ENCODE data around the gene PHKB.

The PHKB gene

GRCh38 chr16:47638175-47638574, 177.0 kb downstream of the PHKB start:
- in situ Hi-C loops (cut with MboI; ENCODE audit: low sequenced_read_pairs, unreplicated experiment) = no loop called here
- TF ChIP-seq CTCF (IDR thresholded peaks at IDR 0.05; ENCODE audit: borderline replicate concordance, control extremely low read depth, extremely low read depth, insufficient read depth, missing control alignments) = no peak
- no peak for DNase-seq (ENCODE audit: low spot score)

GRCh38 chr16:47640661-47641060, 179.5 kb downstream of the PHKB start:
- no peak for DNase-seq (ENCODE audit: low spot score)
- in situ Hi-C loops (cut with MboI; ENCODE audit: low sequenced_read_pairs, unreplicated experiment) = no loop called here
- TF ChIP-seq CTCF (IDR thresholded peaks at IDR 0.05; ENCODE audit: borderline replicate concordance, control extremely low read depth, extremely low read depth, insufficient read depth, missing control alignments) = no peak

GRCh38 chr16:47643323-47644000, 182.3 kb downstream of the PHKB start:
- TF ChIP-seq CTCF (IDR thresholded peaks at IDR 0.05; ENCODE audit: borderline replicate concordance, control extremely low read depth, extremely low read depth, insufficient read depth, missing control alignments) = no peak
- no peak for DNase-seq (ENCODE audit: low spot score)
- in situ Hi-C loops (cut with MboI; ENCODE audit: low sequenced_read_pairs, unreplicated experiment) = no loop called here

GRCh38 chr16:47644166-47644565, 183.0 kb downstream of the PHKB start:
- TF ChIP-seq CTCF (IDR thresholded peaks at IDR 0.05; ENCODE audit: borderline replicate concordance, control extremely low read depth, extremely low read depth, insufficient read depth, missing control alignments) = no peak
- in situ Hi-C loops (cut with MboI; ENCODE audit: low sequenced_read_pairs, unreplicated experiment) = no loop called here
- no peak for DNase-seq (ENCODE audit: low spot score)

- in situ Hi-C loops (cut with MboI; ENCODE audit: low sequenced_read_pairs, unreplicated experiment) = no loop called here
- no peak for TF ChIP-seq CTCF (IDR thresholded peaks at IDR 0.05; ENCODE audit: borderline replicate concordance, control extremely low read depth, extremely low read depth, insufficient read depth, missing control alignments)
- DNase-seq (ENCODE audit: low spot score) = no peak
Observed at GRCh38 chr16:47644661-47645060, 183.5 kb downstream of the PHKB start.

GRCh38 chr16:47646914-47647313, 185.8 kb downstream of the PHKB start:
- TF ChIP-seq CTCF (IDR thresholded peaks at IDR 0.05; ENCODE audit: borderline replicate concordance, control extremely low read depth, extremely low read depth, insufficient read depth, missing control alignments) = no peak
- in situ Hi-C loops (cut with MboI; ENCODE audit: low sequenced_read_pairs, unreplicated experiment) = no loop called here
- no peak for DNase-seq (ENCODE audit: low spot score)
